GM19463 (cell line): ENCODE data around the gene MAP6.

ENCODE experiments used
- ATAC-seq: cut with Tn5 transposase; IDR thresholded peaks from one replicate; pipeline ENCODE4 v1.9.1; 2021; ENCODE audit warnings: mild to moderate bottlenecking, moderate library complexity; ENCODE audit not compliant: unreplicated experiment

The MAP6 gene

DNA sequence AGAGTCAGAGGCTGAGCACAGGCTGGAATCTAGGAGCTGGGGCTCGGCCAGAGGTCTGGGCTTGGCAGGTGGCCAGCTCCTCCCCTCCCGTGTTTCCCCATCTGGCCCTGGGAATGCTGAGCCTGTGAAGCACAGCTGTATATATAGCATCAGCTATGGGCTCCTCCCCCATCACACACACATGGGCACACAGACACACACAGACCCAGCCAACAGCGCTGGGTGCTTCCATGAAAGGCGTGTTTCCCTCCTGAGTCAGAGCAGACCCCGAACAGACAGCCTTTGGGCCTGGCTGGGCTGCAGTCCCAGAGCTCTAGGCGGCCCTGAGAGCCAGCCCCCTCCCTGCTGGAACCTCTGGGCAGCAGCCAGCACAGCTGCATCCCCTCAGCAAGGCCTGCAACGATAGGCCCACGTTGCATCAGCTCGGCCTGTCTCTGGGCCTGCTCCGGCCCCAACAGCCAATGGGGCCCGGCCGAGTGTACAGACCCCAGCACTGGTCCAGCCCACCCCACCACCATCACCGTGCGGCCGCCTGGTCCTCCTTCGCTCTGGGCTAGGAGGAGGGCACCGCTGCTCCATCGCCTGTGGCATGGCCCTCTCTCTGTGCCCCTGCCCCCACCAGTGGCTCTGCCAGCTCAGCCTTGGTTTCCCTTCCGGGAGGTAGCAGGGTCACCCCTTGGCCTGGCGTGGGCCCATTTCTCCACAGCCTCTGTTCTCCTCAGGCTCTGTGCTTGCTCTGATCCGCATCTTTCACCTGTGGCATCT, 114.4 kb downstream of the MAP6 start:
- no peak for ATAC-seq

DNA sequence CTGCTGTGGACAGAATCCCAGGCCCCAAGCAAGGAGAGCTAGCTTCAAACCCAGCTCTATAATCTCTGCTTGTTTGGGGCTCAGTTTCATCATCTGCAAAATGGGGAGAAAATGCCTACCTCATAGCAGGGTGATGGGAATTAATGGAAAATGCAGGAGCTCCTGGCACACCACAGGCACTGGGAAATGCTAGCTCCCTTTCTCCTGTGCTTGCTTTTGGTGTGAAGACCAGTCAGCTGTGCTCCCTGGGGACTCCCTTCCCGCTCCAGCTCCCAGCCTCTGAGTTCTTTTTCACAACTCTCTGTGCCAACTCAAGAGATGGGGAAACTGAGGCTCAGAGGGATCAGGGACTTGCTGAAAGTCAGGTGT, 115.0 kb downstream of the MAP6 start:
- ATAC-seq: no peak

DNA sequence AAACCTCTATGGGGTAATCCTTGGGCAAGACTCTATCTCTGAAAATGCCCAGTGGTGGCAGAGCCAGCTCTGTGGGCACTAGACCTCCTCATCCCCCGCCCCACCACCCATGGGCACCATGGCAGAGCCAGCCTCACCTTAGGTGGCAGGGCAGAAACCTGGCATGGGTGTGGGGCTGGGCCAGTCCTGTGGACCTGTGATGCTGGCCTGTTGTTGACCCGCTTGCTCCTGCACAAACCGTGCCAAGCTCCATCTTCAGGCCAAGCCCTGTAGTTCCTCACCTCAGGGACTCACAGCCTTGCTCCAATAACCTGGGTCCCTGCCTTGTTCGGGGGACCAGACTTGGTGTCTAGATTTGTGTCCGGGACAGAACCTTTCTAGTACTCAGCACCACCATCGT, 115.7 kb downstream of the MAP6 start:
- no peak for ATAC-seq

DNA sequence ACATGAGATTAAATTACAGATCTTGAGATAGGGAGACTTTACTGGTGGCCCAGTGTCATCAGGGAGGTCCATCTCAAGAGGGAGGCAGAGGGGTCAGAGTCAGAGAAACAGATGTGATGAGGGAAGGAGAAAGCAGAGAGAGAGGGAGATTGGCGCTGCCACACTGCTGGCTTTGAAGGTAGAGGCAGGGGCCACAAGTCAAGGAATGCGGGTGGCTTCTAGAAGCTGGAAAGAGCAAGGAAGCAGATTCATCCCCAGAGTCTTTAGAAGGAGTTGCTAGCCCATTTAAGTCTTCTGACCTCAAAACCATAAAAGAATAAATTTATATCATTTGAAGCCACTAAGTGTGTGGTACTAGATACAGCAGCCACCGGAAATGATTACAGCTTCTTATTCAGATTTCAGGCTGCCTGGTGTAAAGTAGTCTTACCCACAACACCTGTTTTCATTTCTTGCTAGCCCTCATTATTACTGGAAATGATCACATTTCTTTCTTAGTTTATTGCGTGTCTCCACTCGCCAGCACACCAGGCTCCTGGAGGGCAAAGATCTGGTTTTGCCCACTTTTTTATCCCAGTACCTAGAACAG, 119.4 kb downstream of the MAP6 start:
- no peak for ATAC-seq

DNA sequence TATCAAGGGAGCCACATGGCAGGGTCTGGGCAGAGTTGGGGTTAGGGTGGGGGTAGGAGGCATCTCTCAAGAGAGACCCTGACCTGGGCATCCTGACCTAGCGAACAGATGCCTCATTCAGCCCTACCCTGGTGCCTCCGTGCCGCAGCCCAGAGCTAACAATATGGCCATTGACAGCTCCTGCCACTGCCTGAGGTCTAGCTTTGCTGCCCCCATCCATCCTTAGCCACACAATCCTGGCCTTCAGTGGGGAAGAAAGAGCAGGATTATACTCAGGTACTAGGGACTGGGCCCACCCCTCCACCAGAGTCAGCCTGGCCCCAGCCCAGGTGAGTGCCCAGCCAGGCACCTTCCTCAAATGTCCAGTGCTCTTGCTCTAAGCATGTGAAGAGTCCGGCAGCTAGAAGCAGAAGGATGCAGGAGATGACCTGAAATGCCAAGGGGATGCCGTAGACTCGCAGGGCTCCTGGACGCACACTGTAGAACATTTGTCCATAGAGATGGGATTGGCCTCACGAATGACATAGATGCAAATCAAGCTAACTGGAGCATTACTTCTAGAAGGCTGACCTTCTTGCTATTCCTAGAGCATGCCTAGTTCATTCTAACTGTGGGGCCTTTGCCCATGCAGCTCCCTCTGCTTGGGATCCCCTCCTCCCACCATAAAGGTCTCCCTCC, 120.1 kb downstream of the MAP6 start:
- no peak for ATAC-seq

DNA sequence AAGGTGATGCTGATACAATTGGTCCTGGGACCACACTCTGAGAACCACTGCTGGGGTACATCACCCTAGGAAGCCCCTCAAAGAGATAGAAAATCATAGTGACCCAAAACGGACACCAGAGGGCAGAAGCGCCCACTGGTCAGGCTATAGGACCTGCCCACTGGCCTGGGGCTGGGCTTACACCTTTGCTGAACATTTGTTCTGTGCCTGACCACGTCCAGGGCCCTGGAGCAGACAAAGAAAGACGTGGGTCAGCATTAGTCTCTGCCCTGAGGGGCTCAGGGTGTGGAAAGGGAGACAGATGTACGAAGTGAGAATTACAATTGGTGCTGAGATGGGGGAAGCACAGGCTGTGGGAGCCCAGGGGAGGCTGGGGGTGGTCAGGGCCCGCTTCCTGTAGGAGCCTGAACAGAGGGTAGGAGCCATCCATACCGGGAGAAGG, 121.2 kb downstream of the MAP6 start:
- ATAC-seq: no peak

DNA sequence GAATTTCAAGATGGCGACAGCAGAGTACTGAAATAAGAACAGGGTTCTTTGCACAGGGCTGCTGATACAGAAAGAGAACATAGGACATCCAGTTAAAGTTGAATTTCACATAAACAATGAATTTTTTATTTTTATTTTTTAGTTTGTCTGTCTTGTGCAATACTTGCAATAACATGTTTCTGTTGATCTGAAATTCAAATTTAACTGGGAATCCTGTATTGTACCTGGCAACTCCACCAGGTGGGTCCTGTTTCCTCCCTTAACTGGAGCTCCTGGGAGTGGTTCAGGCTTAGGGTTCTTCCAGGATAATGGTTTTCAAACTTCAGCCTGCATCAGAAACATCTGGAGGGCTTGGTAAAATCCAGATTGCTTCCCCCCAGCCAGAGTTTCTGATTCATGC, 121.7 kb downstream of the MAP6 start:
- no peak for ATAC-seq

DNA sequence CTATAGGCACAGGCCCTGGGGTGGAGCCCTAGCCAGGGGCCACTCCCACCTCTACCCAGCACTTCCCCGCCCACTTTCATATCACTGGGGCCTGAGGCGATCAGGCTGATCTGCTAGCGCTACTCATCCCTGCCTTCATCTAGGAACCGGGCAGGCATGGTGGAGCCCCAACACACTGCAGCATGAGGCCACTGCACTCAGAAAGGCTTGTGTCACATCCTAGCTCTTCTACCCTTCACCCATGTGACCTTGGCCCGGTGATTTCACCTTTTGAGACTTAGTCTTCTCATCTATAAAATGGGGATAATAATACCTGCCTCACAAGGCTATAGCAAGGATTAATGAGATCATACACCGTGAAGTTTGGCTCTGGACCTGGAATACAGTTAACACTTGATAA, 125.0 kb downstream of the MAP6 start:
- ATAC-seq: no peak

DNA sequence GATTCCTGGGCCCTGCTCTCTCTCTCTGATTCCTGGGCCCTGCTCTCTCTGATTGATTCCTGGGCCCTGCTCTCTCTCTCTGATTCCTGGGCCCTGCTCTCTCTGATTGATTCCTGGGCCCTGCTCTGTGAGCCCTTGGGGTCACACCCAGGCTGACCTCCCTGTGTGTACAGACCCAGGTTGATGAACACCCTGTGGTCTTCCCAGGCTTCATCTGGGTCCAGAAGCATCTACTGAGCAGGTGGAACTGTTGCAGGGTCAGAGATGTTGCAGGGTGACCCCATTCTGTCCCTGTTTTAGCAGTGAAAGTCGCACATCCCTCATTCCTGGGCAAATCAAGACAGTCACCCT, 126.8 kb downstream of the MAP6 start:
- ATAC-seq: no peak

DNA sequence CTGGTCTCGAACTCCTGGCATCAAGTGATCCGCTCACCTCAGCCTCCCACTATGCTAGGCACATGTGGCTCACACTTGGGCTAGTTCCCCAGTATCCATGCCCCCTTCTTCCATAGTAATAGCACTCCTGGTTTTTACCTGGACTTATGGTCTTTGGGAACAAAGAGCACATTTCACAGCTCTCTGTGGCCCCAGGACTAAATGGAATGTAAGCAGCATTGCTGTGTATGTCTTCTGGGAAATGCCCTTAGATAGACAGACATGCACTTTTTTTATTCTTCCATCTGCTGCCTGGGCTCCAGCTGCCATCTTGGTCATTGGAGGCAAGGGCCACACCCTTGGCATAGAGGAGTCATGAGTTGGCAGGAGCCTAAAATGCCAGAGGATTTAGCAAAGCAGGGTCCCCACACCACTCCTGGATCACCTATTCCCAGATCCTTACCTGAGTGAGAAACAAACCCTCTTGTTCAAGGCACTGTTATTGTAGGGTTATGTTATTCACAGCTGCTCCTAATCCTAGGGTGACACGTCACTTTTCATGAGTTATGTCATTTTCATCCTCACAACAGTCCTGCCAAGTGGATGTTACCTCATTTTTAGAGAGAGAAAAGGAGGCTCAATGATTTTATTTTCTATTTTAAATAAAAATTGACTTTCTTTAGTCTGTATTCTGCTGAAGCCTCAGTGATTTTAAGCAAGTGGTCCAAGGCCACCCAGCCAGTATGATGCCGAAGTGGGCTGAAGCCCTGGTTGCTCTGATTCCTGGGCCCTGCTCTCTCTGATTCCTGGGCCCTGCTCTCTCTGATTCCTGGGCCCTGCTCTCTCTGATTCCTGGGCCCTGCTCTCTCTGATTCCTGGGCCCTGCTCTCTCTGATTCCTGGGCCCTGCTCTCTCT, 127.4 kb downstream of the MAP6 start:
- no peak for ATAC-seq

DNA sequence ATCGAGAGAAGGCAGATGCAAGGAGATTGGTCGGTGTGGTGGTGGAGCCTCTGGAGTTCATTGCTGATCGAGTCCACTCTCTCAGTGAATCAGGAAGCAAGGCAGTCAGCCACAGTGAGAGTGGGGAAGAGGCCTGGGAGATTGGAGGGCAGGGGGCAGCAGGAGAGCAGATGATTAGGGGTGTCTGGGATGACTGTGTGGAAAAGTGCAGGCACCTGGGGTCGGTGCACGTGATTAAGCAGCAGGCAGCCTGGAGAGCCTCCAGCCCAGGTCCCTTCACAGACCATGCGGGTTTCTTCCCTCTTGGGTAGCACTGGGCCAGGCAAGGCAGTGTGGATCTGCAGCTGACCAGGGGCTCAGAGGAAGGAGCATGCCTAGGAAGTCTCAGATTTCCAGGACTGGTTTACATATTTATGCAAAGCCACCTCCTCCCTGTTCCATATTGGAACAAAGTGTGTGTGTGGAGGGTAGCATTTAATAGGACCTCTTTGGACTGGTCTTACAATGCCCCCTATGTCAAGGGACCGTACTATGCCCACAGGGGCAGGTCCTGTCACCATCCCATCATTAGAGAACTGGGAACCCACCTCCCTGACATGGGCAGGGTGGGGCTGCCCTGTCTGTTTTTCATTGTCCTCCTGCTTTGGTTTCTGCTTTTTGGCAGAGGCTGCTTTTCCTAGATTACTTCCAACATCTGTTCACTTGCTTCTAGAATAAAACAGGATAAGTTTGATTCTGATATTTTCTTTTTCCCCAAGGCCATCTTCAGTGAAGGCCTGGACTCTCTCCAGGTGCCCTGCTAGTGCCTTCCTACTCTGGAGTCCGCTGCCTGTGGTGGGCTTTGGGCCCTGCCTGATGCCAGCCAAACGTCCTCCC, 129.1 kb downstream of the MAP6 start:
- ATAC-seq: no peak

DNA sequence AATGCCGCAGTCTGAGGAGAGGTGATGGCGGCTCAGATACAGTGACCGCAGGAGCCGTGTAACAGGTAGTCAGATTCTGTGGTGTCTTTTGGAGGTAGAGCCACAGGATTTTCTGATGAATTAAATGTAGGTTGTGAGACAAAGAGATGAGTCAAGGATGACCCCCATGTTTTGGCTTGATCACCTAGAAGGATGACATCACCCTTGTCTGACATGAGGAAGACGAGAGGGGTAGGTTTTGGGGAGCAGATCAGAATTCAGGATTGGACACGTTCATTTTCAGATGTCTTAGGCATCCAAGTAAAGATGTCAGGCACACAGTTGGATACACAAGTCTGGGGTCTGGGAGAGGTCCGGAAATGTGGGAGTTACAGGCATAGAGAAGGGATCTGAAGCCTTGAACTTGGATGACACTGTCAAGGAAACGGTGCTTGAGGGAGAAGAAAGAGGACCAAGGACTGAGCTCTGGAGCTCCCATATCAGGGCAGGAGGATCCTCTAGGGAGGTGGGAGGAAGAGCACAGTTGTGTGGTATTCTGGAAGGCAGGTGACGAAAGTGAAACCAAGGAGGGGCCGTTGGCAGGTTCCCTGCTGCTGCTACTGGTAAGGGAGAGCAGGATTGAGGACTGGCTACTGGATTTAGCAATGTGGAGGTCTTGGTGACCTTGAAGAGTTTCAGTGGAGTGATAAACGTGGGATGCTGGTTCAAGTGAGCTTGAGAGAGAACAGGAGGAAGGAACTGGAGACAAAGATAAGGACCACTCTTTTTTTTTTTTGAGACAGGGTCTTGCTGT, 130.5 kb downstream of the MAP6 start:
- ATAC-seq: no peak

DNA sequence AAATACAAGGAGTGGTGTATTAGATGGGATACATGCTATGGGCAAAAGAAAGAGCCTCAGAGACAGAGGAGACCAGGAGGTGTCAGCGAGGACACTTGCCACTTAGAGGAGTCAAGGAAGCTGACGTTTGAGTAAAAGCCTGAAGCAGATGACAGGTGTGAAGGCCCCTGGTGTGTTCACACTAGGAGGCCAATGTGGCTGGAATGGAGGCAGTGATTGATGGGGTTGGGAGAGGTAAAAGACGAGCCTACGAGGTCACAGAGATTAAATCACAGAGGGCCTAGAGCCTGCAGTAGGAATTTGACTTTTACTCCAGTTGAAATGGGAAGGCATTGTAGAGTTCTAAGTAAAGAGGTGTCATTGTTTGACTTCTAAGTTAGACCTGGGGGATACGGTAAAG, 131.1 kb downstream of the MAP6 start:
- no peak for ATAC-seq
